NCI-H748 (cell line): Measurements from ENCODE around the gene SPOCK1.

Experiments used
- DNase-seq: peaks from one replicate; lab custom pipeline; 2025; ENCODE audit not compliant: unreplicated experiment; lab: John Stamatoyannopoulos, UW

SPOCK1 gene

DNA sequence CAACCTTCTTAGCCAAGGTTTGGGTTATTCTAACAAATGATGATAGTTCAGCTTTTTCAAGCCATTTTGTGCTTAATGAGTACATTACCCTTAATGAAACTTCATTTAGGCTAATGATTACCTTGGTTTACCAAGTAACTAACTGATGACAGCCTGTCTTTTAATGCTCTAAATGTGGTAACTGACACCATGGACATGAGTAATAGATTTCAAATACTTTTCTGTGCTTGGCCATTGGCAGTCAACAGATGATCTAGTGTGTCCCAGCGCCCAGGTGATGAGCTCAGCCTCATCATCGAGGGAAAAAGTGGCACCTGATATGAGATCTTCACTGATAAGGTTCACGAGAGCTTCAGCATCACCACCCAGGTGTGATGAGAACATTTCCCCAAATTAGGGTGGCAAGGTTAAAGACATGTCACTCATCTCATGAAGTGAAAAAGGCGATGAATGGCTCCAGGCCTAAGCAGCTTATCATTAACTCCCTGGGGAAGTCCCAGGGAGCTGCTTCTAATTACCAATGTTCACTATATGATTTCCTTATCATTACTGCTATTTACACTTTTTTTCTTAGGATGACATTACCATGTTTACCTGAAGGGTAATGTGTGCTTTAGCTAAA lies 296.0 kb downstream of the SPOCK1 start:
- DNase-seq: no peak

DNA sequence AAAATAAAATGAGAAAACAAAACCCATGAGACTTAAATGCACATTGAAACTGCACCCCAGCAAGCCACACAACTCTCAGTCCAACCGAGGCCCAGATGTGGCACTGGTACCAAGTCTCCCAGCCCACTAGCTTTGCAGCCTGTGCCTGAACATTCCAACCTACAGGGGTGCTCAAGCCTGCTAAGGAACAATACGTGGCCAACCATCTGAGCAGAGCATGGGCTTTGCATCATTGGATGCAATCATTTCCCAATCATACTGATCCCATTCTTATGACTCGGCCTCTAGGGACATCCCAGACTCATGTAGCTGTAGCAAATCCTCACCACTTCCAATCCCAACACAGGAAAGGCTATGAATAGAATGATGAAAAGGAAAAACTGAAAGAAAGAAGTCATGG lies 297.2 kb downstream of the SPOCK1 start:
- no peak for DNase-seq

DNA sequence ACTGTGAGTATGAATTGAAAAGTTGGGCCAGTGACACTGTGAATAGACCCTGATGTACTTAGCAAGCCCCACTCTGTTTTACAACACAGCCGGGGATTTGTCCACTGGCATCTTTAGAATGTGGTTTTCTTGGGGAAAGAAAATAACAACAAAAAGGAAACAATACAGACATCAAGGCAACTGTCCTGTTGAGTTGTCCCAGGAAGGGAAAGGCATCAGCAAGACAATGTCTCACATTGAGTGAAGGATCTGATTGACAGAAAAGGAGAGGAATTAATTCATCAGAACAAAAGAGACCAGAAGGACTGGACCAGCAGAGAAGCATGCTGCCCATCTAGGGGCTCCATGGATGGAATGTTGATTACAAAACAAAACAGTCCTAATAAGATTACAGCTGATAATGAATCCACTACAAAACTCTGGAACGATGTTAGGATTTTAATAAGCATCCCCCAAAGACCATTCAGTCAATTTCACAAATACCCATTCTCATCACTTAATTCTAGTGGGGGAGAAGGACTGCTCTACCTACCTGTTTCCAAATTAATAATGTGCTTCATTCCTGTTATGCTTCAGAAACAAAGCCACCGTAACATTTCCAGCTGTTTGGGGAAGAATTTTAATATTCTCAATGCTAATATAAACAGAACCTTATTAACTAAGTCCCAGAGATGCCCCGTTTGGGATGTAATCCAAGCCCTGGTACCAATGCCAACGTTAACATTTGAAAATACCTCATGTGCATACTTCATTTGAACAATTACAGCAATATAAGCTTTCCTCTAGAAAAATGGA lies 298.0 kb downstream of the SPOCK1 start:
- no peak for DNase-seq

DNA sequence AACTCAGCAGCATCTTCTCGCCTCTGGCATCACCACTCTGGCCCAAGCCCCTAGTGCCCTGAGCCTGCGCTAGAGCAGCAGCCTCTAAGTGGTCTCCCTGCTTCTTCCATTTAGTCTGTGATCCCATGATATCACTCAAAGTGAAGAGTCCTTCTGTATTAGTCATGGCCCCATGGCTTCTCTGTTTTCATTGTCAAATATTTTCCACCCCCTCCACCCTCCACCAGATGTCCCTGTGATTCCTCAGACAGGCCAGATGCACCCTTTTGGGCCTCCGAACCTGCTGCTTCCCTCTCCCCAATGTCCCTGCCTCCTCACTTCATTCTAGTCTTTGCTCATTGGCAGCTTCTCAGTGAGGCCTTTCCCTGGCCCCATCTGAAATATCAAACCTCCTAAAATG lies 299.2 kb downstream of the SPOCK1 start:
- no peak for DNase-seq

DNA sequence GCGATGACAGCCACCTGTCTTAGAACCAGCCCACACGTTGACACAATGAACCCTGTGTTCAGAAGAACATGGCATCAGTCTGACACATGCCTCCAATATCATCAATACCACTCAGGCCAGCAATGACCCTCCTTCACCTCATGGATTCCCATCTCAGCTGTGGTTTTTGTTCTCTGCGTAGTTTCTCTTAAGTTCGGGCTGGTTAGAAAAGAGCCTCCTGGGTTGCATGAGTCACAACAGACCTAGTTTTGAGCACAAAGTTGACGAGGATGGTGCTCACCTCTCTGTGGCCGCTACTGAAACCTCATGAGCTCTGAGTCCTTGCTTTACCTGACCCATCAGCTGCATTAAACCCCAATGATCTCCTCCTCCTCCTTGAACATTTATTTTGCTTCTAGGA lies 299.9 kb downstream of the SPOCK1 start:
- DNase-seq: no peak

DNA sequence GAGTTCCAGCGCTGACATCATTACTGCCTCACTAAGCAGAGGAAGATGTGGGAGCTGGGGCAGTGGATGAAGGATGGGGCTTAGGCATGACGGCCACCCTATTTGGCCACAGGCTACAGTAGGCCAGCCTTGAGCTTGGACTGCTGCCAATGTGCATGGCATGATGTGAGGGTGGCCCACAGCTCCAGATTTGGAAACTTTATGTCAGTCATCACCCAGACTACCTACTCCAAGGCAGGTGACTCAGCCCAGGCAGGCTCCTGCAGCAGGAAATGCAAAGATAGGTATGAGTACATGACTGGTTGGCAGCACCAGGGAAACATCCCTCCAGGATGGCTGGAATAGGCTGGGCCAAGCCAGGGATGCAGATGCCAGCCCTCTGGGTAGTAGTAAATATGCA lies 303.6 kb downstream of the SPOCK1 start:
- DNase-seq: no peak

DNA sequence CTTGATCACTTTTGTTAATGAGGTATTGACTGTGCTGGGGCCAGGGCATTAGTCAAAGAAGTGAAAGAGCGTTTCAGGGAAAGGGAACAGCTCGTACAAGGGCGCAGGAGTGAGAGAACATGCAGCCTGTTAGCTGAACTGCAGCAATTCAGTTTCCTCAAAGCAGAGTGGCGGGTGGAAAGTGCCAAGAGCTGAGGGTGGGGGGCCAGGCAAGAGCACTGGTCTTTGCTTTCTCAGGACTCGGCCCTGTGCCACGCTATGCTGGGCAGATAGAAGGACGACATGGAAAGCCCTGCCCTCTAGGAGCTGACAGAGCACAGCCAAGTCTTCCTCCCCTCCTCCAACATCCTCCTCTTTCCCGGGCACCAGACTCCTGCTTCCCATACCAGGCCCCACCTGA lies 304.8 kb downstream of the SPOCK1 start:
- DNase-seq: no peak

DNA sequence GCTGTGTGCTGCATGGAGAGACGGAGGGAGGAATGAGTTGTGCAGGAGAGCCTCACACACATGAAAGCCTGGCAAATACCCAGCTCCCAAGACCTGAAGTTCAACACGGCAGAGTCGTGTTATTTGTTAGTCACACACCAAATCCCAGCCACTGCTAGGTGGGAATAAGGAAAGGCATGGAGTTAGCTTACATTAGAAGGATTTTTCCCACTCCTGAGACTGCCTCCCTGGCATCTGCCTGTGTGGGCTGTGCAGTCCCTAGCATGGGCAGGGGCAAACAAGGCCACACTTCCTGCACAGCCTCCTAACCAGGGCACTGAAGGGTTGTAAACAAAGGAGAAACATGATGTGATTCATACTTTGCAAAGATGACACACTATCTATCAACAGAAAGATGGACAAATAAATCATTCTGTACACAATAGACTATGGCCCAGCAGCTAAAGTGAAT lies 306.8 kb downstream of the SPOCK1 start:
- no peak for DNase-seq

DNA sequence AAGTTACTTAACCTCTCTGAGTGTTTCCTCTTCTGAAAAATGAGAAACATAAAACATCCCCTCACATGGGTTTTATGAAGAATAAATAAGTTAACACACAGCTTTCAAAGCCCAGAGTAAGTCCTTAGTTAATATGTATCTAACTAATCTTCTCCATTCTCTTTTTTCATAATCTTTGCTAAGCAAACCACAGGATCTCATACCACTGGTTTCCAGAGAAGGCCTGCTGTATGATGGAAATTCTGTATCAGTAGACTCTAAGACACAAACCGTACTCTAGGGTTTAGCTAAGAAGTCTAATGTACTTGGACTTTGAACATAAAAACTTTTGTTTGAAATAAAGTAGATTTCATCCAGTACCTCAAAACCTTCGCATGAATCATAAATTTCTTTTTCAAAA lies 307.9 kb downstream of the SPOCK1 start:
- DNase-seq: no peak

DNA sequence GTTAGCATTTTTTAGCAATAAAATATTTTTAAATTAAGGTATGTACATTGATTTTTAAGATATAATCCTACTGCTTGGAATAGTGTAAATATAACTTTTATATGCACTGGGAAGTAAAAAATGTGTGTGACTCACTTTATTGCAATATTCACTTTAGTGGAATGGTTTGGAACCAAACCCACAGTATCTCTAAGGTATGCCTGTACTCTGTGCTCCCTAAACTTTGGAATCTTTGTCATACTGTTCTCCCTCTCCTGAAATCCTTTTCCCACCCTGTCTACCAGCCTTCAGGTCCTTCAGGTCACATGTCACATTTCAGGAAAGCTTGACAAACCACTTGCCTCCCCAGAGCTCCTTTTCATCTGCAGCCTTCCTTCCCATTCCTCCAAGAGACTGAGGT lies 308.7 kb downstream of the SPOCK1 start:
- DNase-seq: no peak

DNA sequence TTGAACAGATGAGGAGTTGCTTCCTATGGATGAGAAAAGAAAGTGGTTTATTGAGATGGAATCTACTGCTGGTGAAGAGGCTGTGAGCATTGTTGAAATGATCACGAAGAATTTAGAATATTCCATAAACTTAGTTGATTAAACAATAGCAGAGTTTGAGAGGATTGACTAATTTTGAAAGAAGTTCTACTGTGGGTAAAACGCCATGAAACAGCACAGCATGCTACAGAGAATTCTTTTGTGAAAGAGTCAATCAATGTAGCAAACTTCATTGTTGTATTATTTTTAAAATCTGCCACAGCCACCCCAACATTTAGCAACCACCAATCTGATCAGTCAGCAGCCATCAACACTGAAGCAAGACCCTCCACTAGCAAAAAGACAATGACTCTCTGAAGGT lies 309.1 kb downstream of the SPOCK1 start:
- DNase-seq: no peak

DNA sequence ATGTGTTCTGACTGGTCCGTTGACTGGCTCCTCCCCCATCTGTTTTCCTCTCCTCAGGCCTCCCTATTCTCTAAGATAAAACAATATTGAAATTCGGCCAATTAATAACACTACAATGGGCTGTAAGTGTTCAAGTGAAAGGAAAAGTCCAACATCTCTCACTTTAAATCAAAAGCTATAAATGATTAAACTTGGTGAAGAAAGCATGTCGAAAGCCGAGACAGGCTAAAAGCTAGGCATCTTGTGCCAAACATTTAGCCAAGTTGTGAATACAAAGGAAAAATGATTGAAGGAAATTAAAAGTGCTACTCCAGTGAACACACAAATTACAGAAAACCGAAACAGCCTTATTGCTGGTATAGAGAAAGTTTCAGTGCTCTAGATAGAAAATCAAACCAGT lies 310.6 kb downstream of the SPOCK1 start:
- DNase-seq: no peak

DNA sequence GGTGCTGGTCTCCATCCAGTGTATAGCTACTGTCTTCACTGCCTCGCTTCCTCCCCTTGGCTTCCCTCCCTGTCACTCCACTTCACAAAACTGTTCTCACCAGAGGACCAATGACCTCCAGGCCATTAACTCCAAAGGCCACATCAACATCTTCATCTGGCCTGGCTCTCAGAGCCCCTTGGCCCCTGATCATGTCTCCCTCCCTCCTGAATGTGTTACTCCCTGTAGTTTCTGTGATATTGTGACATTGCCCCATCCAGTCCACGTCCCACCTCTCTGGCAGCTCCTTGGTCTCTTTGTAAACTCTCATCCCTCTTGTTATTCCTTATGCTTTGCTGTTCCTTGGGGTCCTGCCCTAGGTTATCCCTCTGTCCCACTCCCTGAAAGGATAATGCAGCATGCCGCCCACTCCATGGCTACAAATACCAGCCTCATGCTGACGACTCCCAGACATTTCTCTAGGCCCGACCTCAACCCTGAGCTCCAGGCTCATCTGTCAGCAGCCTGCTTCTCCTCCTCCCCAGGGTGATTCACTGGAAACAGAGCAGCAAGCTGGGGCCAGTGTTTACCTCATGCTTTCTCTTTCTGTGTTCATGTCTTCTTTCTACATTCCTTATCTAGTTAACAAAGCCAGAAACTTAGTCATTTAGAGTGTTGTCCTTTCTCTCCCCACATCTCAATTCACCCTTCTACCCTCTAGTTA lies 312.2 kb downstream of the SPOCK1 start:
- no peak for DNase-seq

DNA sequence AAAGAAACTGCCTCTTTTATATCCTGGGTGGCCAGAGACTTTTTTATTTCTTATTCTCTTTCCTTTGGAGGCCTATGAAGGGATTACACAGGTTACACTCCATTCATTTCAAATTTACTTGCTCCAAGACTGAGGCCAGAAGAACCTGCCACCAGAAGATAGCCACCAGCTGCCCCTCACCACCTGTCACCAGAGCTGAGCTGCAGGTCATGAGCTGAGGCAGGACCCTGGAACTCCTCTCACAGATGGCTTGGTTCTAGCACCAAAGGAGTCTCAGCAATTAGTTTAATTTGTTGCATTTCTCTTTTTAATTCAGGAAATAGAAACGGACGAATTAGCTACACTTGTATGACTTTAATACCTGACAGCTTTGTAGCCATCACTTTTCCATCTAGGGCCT lies 313.9 kb downstream of the SPOCK1 start:
- DNase-seq: no peak

DNA sequence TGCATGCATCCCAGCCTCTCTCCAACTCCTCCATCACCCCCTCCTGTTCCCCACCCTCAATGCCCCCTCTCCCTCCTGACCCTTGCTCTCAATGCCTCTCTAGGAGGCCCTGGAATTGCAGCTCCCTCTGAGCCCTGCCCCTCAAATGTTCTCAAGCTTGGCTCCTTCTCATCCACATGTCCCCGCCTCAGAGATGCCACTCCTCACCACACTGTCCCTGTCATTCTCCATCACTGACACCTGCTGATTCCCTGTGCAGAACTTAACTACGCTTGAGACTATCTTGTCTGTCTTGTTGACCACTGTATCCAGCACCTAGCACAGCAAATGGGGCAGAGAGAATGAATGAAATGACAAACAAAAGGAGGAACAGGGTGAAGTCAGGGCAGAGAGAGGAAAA lies 314.4 kb downstream of the SPOCK1 start:
- no peak for DNase-seq

DNA sequence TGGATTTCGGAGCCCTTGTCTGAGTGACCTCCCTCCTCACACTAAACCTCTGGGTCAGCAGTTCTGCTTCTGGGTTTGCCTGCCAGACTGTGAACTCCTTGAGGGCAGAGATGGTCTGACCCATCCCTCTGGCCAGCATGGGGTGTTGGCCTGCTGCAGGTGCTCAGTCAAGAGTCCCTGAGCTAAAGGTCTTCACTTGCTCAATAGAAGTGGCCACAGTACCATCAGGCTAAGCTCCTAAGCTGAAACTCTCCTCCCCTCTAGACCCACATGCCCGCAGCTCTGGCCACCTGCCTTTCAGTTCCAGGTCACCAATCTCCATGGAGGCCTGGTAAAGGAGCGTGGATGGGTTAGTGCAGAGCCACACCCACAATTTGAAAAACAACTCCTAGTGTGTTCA lies 316.6 kb downstream of the SPOCK1 start:
- DNase-seq: no peak

DNA sequence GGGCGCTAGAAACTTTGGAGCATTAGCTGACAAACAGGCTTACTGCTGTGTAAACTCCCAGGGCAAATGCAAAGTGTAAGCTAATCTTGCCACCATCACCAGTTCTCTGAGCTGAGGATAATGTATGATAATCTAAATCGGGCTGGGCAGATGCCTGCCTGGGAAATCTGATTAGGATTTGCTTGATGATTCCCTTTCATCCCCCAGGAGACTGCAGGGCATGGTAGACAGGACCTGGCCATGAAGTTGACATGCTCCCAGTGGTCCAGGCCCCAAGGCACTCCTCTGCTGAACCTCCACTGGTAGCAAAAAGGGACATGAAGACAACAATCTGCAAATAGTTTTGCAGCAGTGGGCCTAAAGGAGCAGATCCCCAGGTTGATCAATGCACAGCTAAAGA lies 317.5 kb downstream of the SPOCK1 start:
- DNase-seq: no peak

DNA sequence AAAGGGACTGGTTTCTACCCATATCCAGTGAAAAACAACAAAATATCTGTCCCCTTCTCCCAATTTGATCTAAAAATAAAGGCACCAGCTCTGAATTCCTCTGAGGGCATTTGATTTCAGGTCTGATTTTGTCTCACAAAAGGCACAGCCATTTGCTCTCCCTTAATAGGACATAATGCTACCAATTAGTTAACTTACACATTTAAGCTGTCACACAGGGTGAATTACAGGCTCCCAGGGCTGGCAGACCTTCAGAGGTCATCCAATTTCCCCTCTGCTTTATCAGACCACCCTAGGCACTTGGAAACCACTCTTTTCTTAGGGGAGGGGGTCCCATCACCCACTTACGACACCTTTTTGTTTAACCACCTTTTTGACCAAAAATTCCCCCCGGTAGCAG lies 319.9 kb downstream of the SPOCK1 start:
- DNase-seq: no peak

DNA sequence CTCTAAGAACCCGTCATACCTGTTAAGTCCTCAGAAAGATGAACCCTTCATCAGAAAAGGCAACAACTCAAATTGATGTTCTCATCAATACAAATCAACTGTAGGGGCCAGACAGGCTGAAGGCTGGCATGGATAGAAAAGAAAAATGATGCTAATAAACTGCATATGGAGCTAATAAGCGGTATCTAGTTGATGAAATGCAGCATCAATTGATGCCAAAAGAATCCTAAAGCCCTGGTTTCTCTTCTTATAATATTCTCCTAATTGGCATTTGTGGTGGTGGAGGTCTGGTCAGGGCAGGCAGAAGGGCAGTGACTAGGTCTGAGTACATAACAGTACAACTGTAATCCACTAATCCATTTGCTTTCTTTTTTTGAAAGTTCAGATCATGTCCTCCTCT lies 322.5 kb downstream of the SPOCK1 start:
- no peak for DNase-seq

DNA sequence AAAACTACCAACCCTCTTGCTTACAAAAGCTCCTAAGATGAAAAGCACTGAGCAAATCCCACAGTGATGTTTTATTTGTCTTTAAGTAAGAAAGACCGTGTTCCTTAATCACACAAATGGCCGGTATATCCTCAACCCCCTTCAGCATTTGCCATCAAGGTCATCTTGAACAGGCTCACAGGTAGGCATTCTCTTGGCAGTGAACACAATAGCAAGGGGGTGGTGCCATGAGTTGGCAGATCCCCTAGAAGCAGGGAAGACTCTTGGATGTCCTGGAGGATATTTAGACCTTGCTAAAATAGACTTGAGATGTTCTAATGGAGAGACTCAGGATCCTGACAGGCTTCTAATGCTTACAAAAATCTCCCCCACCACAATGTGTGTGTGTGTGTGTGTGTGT lies 323.0 kb downstream of the SPOCK1 start:
- DNase-seq: no peak

DNA sequence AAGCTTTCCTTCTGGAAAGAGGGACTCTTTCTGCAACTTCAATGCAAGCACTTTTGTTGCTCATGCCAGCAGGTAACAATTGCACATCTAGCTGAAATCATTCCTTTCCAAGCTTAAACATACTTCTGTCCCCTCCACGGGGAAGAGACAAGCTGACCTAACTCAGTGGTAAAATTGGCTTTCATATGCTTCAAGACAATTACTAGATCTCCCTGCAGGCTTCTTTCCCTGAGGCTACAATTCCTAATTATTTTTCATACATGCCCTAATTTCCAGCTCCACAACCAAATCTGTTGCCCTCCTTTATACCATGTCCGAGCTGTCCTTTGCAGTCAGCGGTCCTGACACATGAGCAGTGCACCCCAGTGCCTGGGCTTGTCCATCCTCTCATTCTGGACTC lies 324.9 kb downstream of the SPOCK1 start:
- no peak for DNase-seq

DNA sequence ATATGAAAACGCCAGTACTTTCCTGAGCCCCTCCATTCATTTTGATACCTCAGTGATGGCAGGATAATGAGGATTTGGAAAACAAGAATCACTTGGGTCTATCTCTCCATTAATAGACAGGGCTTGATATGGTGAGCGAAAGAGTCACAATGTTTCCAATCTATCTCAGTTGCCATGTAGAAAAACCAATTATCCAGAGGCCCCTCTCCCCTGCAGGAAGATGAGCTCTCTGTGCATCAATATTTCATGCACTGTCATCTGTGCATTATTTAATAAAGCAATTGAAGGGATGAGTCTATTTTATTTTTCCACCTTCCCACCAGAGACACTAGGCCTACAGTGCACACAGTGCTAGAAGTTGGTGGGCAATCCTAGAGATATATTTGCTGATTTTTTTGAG lies 326.9 kb downstream of the SPOCK1 start:
- DNase-seq: no peak
